Neural crest cell (in vitro differentiated cells): ENCODE data around the gene PDAP1. TPM values are rescaled to one million over a fixed set of nuclear protein-coding genes. Genes with fewer than 3 reads are reported as not detected.
"Not testable (repeated sequence)": the region's sequence is repeated elsewhere in the genome, so short reads cannot be mapped to it uniquely, and the experiment has no call there.

Source experiments
- DNase-seq: peaks from one replicate; pipeline ENCODE4 v3.0.0; 2021; ENCODE audit warnings: low read depth, mixed read lengths, low spot score
- H3K27ac Mint-ChIP-seq: one replicate; pipeline ENCODE4 v1.8.0; 2021; ENCODE audit warnings: mild to moderate bottlenecking, mixed read lengths; ENCODE audit not compliant: unreplicated experiment
- H3K27me3 Mint-ChIP-seq: 2 replicates; pipeline ENCODE4 v1.8.0; 2021; ENCODE audit warnings: low read depth, mild to moderate bottlenecking, mixed read lengths
- H3K36me3 Mint-ChIP-seq: 2 replicates; pipeline ENCODE4 v1.8.0; 2021; ENCODE audit warnings: low read depth, mild to moderate bottlenecking, mixed read lengths
- H3K4me1 Mint-ChIP-seq: 2 replicates; pipeline ENCODE4 v1.8.0; 2021; ENCODE audit warnings: mixed read lengths
- H3K4me3 Mint-ChIP-seq: one replicate; pipeline ENCODE4 v1.8.0; 2021; ENCODE audit warnings: mild to moderate bottlenecking, mixed read lengths
- H3K9me3 Mint-ChIP-seq: 2 replicates; pipeline ENCODE4 v1.8.0; 2021; ENCODE audit warnings: mixed read lengths
- CTCF ChIP-seq: fragments of 200-600 bp; sonication (generic); conservative IDR thresholded peaks from 2 replicates; pipeline ENCODE4 v1.5.0; 2021; ENCODE audit warnings: antibody characterized with exemption, mild to moderate bottlenecking
- total RNA-seq: library from RNA; stranded (reverse); gene quantifications from 2 replicates; pipeline ENCODE4 v1.2.1, GENCODE V29; 2021

Gene PDAP1
- total RNA-seq, 1 donor from 2014 or later: 146 TPM

GRCh38 chr7:99365318-99366141 is 42.9 kb downstream of the PDAP1 start:
- H3K4me1 Mint-ChIP-seq: peaks cover 4% of the 10 kb centered on the region
- H3K9me3 Mint-ChIP-seq: no peaks in the 10 kb centered on the region
- no peak overlapping the region for H3K4me3 Mint-ChIP-seq
- H3K27me3 Mint-ChIP-seq: no peaks in the 10 kb centered on the region
- DNase-seq: no peak
- no peak overlapping the region for H3K27ac Mint-ChIP-seq
- TF ChIP-seq CTCF: peak; percentile 67
- peaks cover 21% of the 10 kb centered on the region for H3K36me3 Mint-ChIP-seq

DNA sequence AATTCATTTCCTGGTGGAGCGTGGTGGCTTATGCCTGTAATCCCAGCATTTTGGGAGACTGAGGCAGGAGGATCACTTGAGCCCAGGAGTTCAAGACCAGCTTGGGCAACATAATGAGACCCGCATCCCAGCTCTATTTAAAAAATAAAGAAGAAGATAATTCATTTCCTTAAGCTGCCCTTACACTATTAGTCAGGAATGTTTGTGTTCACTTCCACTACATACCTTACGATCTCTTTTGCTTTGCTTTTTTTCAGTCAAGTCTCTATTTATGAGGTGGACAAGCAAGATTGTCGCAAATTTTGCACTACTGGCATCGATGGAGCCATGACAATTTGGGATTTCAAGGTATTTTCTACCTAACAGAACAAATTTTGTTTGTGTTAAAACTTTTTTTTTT is 45.1 kb downstream of the PDAP1 start:
- no peak overlapping the region for H3K4me3 Mint-ChIP-seq
- peaks cover 11% of the 10 kb centered on the region for H3K4me1 Mint-ChIP-seq
- DNase-seq: no peak
- H3K36me3 Mint-ChIP-seq: peaks cover 22% of the 10 kb centered on the region
- no peaks in the 10 kb centered on the region for H3K27me3 Mint-ChIP-seq
- H3K9me3 Mint-ChIP-seq: no peaks in the 10 kb centered on the region
- H3K27ac Mint-ChIP-seq: no peak overlapping the region
- TF ChIP-seq CTCF: no peak

- Mint-ChIP-seq H3K4me1 (peaks cover 16% of the 10 kb centered on the region), H3K4me3 (no peak overlapping the region), H3K36me3 (peaks cover 22% of the 10 kb centered on the region), H3K9me3 (no peaks in the 10 kb centered on the region), H3K27ac (no peak overlapping the region), H3K27me3 (no peaks in the 10 kb centered on the region)
- TF ChIP-seq CTCF: no peak
- DNase-seq: no peak
Observed at GRCh38 chr7:99362801-99363200, 45.6 kb downstream of the PDAP1 start.

GRCh38 chr7:99359465-99360154 is 48.8 kb downstream of the PDAP1 start:
- DNase-seq: no peak
- Mint-ChIP-seq H3K27ac (peak overlapping the region; percentile 78), H3K4me1 (peaks cover 21% of the 10 kb centered on the region), H3K36me3 (peaks cover 15% of the 10 kb centered on the region), H3K9me3 (no peaks in the 10 kb centered on the region), H3K27me3 (no peaks in the 10 kb centered on the region), H3K4me3 (no peak overlapping the region)
- TF ChIP-seq CTCF: no peak

GRCh38 chr7:99358521-99358920 is 49.9 kb downstream of the PDAP1 start:
- not testable (repeated sequence) for H3K27ac Mint-ChIP-seq, H3K4me3 Mint-ChIP-seq, H3K9me3 Mint-ChIP-seq, DNase-seq, H3K27me3 Mint-ChIP-seq
- H3K36me3 Mint-ChIP-seq: peaks cover 18% of the 10 kb centered on the region
- peaks cover 21% of the 10 kb centered on the region for H3K4me1 Mint-ChIP-seq
